ENCODE results near the gene UAP1L1.

- no peak for TF ChIP-seq CTCF (conservative IDR thresholded peaks at IDR 0.05; ENCODE audit: low read depth in 2 of 2)
- no peak for TF ChIP-seq ETS1 (IDR thresholded peaks at IDR 0.05)
- TF ChIP-seq EZH2 (IDR thresholded peaks at IDR 0.05; ENCODE audit: low read depth, unreplicated experiment): no peak
- TF ChIP-seq POLR2AphosphoS5 (IDR thresholded peaks at IDR 0.05; ENCODE audit: low read depth): no peak
- no peak for TF ChIP-seq EZH2phosphoT487 (IDR thresholded peaks at IDR 0.05; ENCODE audit: unreplicated experiment)
- TF ChIP-seq CREB1 (CRISPR knock-in tag; IDR thresholded peaks at IDR 0.05; ENCODE audit: low read depth): no peak
- TF ChIP-seq REST (IDR thresholded peaks at IDR 0.05; ENCODE audit: unreplicated experiment): no peak
- TF ChIP-seq ZNF331 (CRISPR knock-in tag; IDR thresholded peaks at IDR 0.05; ENCODE audit: low read depth): no peak
- TF ChIP-seq JUNB (IDR thresholded peaks at IDR 0.05; ENCODE audit: unreplicated experiment): no peak
These were observed 30.7 kb downstream of the UAP1L1 start for GRCh38 chr9:137107982-137108381.

Measured in GM23338 (cell line).